A549 (cell line): ENCODE measurements around the gene NUDT19. TPM values are rescaled to one million over a fixed set of nuclear protein-coding genes. Genes with fewer than 3 reads are reported as not detected.
"Not testable (repeated sequence)": the region's sequence is repeated elsewhere in the genome, so short reads cannot be mapped to it uniquely, and the experiment has no call there.

Experiments used
- ATAC-seq, 2 experiments: fragments of 200-7000 bp in 1 of 2; fragments of >200 bp in 1 of 2; cut with Nextera tagmentation in 1 of 2; cut with Tn5 transposase in 1 of 2; 3 replicates each; pipeline versions ENCODE4 v1.8.0 to v1.9.1; 2018 to 2020; ENCODE audit warnings: mild to moderate bottlenecking in 1 of 2, moderate library complexity in 1 of 2
- CTCF ChIA-PET: fragments of 300-600 bp; sonication (Branson Sonifier 250); formaldehyde crosslinking; extraction: SDS; loops from one replicate; lab custom pipeline; 2021; ENCODE audit warnings: antibody characterized with exemption, inconsistent platforms; lab: Yijun Ruan, JAX
- POLR2A ChIA-PET: fragments of 350-600 bp; formaldehyde crosslinking; extraction: SDS; loops from one replicate; lab custom pipeline; 2021; ENCODE audit warnings: antibody characterized with exemption, inconsistent platforms; lab: Yijun Ruan, JAX
- DNase-seq, 2 experiments: peaks; one replicate each; pipeline versions ENCODE4 v3.0.0 to v3.0.0-alpha.2; 2011 to 2016; ENCODE audit warnings: low read depth in 1 of 2, low spot score in 1 of 2
- FAIRE-seq: peaks from 2 replicates; lab custom pipeline; 2011; peaks lifted over from hg19 to GRCh38; lab: Jason Lieb, UNC
- H3K27ac ChIP-seq, 2 experiments: fragments of >200 bp; sonication (Bioruptor Twin); formaldehyde crosslinking; 3 replicates each; pipeline ENCODE4 v1.5.1; 2016 to 2017
- H3K4me1 ChIP-seq: fragments of >200 bp; sonication (Bioruptor Twin); formaldehyde crosslinking; 3 replicates; pipeline ENCODE4 v1.6.1; 2016
- H3K4me2 ChIP-seq: fragments of >200 bp; sonication (Bioruptor Twin); formaldehyde crosslinking; 3 replicates; pipeline ENCODE4 v1.6.1; 2016
- H3K4me3 ChIP-seq: fragments of >200 bp; sonication (Bioruptor Twin); formaldehyde crosslinking; 3 replicates; pipeline ENCODE4 v1.5.1; 2016
- H3K9me3 ChIP-seq: fragments of >200 bp; sonication (Bioruptor Twin); formaldehyde crosslinking; 3 replicates; pipeline ENCODE4 v1.6.1; 2016
- FOSL2 ChIP-seq, 2 experiments: fragments of 450-650 bp in 1 of 2; fragments of >200 bp in 1 of 2; sonication (Bioruptor Twin) in 1 of 2; formaldehyde crosslinking; IDR thresholded peaks; 2 replicates each; pipeline versions ENCODE4 v1.5.0 to v1.6.1; 2016 to 2020; ENCODE audit warnings: mild to moderate bottlenecking in 1 of 2, moderate library complexity in 1 of 2
- HDAC2 ChIP-seq: fragments of 200-600 bp; sonication (generic); IDR thresholded peaks from 2 replicates; pipeline ENCODE4 v1.6.1; 2016
- JUN ChIP-seq, 2 experiments: fragments of >200 bp; sonication (Bioruptor Twin); formaldehyde crosslinking; IDR thresholded peaks; 2 replicates in 1 of 2; 3 replicates in 1 of 2; pipeline ENCODE4 v1.6.1; 2016 to 2017
- JUNB ChIP-seq: fragments of >200 bp; sonication (Bioruptor Twin); formaldehyde crosslinking; IDR thresholded peaks from 2 replicates; pipeline ENCODE4 v1.6.1; 2016
- KDM1A ChIP-seq: fragments of 200-600 bp; sonication (generic); IDR thresholded peaks from 2 replicates; pipeline ENCODE4 v1.6.1; 2016; ENCODE audit warnings: low read depth, mild to moderate bottlenecking
- KDM5A ChIP-seq: fragments of 200-600 bp; sonication (generic); IDR thresholded peaks from 2 replicates; pipeline ENCODE4 v1.6.1; 2016; ENCODE audit warnings: antibody characterized with exemption, mild to moderate bottlenecking
- MAFK ChIP-seq: fragments of 450-650 bp; IDR thresholded peaks from 2 replicates; pipeline ENCODE4 v1.6.1; 2014; ENCODE audit not compliant: partially characterized antibody
- MYC ChIP-seq: IDR thresholded peaks from 2 replicates; pipeline ENCODE4 v1.6.1; 2012; ENCODE audit warnings: mild to moderate bottlenecking, inconsistent platforms, low read length, improper control_type of control experiment, borderline replicate concordance
- NPAS2 ChIP-seq: fragments of 250-450 bp; sonication (Bioruptor Pico); IDR thresholded peaks from 2 replicates; pipeline ENCODE4 v1.8.0; 2022; ENCODE audit warnings: mild to moderate bottlenecking, moderate library complexity, borderline replicate concordance
- NR3C1 ChIP-seq: fragments of >200 bp; sonication (Bioruptor Twin); formaldehyde crosslinking; IDR thresholded peaks from 3 replicates; pipeline ENCODE4 v1.6.1; 2017
- POLR2A ChIP-seq: IDR thresholded peaks from 2 replicates; pipeline ENCODE4 v1.6.1; 2012; ENCODE audit warnings: mild to moderate bottlenecking, low read length
- RAD21 ChIP-seq, 2 experiments: fragments of >200 bp in 1 of 2; sonication (Bioruptor Twin) in 1 of 2; formaldehyde crosslinking in 1 of 2; IDR thresholded peaks in 1 of 2; conservative IDR thresholded peaks in 1 of 2; 2 replicates in 1 of 2; 3 replicates in 1 of 2; pipeline ENCODE4 v1.6.1; 2012 to 2018; ENCODE audit warnings: inconsistent platforms in 1 of 2
- RCOR1 ChIP-seq: fragments of 150-350 bp; IDR thresholded peaks from 2 replicates; pipeline ENCODE4 v1.6.1; 2014; ENCODE audit warnings: antibody characterized with exemption, low read length, low read depth
- ZC3H11A ChIP-seq: fragments of 450-650 bp; IDR thresholded peaks from 2 replicates; pipeline ENCODE4 v1.6.1; 2014; ENCODE audit warnings: antibody characterized with exemption, mild to moderate bottlenecking
- WGBS: methylation state at CpG from one replicate; pipeline ENCODE4 v1.1.6; 2017; ENCODE audit errors: missing lambda C conversion rate; 5-methylcytosine and 5-hydroxymethylcytosine counted together
- polyA plus RNA-seq, 4 experiments: library from polyadenylated mRNA; depleted of rRNA in 3 of 4; stranded (reverse); fragments of >200 nt; fragmentation: RNase III in 1 of 4; extraction: RNeasy Plus Mini Kit Qiagen cat#74134 plus additional on column Dnase treatment in 1 of 4; gene quantifications; 2 replicates in 3 of 4; 3 replicates in 1 of 4; pipeline ENCODE4 v1.2.3, GENCODE V29; 2011 to 2017
- TF ChIP-seq, protein P1 (sequence below): fragments of >200 bp; sonication (Bioruptor Twin); formaldehyde crosslinking; IDR thresholded peaks from 3 replicates; pipeline ENCODE4 v1.5.1; 2016

Gene NUDT19
- polyA plus RNA-seq, 2 of the 4 experiments (the other 2 are of a cell fraction) = 30.1 to 32.6 TPM

DNA sequence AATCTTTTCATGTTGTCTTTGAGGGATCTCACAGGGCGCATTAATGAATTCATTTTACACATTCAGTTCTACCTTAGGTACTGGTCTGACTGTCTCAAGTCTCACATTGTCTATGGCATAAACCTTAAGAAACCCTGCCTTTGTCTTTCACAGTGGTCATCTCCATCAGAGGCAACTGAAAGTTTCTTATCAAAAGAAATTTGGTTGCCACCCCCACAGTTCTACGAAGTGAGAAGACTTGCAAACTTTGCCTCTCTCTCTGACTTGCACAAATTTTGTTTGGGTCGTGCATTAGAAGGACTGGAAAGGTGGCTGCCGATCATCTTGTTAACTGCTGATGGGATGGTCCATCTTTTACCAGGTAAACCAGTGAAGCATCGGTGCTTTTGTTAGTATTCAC, 17.4 kb downstream of the NUDT19 start (continued):
- TF ChIP-seq, protein P1, sequence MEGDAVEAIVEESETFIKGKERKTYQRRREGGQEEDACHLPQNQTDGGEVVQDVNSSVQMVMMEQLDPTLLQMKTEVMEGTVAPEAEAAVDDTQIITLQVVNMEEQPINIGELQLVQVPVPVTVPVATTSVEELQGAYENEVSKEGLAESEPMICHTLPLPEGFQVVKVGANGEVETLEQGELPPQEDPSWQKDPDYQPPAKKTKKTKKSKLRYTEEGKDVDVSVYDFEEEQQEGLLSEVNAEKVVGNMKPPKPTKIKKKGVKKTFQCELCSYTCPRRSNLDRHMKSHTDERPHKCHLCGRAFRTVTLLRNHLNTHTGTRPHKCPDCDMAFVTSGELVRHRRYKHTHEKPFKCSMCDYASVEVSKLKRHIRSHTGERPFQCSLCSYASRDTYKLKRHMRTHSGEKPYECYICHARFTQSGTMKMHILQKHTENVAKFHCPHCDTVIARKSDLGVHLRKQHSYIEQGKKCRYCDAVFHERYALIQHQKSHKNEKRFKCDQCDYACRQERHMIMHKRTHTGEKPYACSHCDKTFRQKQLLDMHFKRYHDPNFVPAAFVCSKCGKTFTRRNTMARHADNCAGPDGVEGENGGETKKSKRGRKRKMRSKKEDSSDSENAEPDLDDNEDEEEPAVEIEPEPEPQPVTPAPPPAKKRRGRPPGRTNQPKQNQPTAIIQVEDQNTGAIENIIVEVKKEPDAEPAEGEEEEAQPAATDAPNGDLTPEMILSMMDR = no peak
- TF ChIP-seq FOSL2 (IDR thresholded peaks at IDR 0.05) (no peak), FOSL2 (CRISPR knock-in tag; IDR thresholded peaks at IDR 0.05) (no peak), JUNB (no peak)
- TF ChIP-seq, all 56 proteins: peak for 0

DNA sequence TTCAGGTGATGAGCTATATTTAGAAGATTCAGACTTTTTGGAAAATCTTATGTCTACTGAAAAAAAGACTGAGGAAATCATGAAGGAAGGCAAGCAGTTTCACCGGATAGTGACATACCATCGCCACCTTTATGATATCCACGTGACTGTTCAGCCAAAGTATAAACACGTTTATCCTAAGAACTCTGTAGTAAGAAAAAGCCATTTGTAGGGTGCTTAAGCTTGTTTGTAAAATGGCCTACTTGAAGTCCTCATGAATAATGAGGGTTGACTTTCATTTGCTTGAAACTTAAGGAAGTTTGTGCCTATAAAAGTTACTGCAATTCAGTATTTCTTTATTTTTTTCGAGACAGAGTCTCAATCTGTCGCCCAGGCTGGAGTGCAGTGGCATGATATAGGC, 20.1 kb downstream of the NUDT19 start:
- DNase-seq = no peak
- no peak overlapping the region for H3K4me2 ChIP-seq
- no peaks in the 10 kb centered on the region for H3K4me1 ChIP-seq
- H3K27ac ChIP-seq = no peak overlapping the region
- no peak for TF ChIP-seq HDAC2
- no peak for TF ChIP-seq KDM5A
- TF ChIP-seq MYC = no peak
- no peak for TF ChIP-seq RCOR1
- TF ChIP-seq KDM1A = no peak
- no peak for TF ChIP-seq NPAS2 (CRISPR knock-in tag)
- TF ChIP-seq POLR2A = no peak
- no peak for TF ChIP-seq JUN (IDR thresholded peaks at IDR 0.05)
- TF ChIP-seq RAD21 (conservative IDR thresholded peaks at IDR 0.05 in 1 of 2, IDR thresholded peaks at IDR 0.05 in 1 of 2) = no peak
- no peak for TF ChIP-seq MAFK
- TF ChIP-seq NR3C1 = no peak
- no peak for FAIRE-seq
- CTCF ChIA-PET = interaction anchor here (0.6 to 1.2 kb wide), 3 partner anchors 8 to 420 kb away, joined by 3 to 4 read pairs (median 3); partner anchors contain the start of genes TDRD12 and WDR88
- H3K4me3 ChIP-seq = no peak overlapping the region
- no peak for ATAC-seq
- 93% methylated on average over 6 of the region's 6 CpGs for WGBS
- POLR2A ChIA-PET = no interaction called here
- H3K9me3 ChIP-seq = no peaks in the 10 kb centered on the region

DNA sequence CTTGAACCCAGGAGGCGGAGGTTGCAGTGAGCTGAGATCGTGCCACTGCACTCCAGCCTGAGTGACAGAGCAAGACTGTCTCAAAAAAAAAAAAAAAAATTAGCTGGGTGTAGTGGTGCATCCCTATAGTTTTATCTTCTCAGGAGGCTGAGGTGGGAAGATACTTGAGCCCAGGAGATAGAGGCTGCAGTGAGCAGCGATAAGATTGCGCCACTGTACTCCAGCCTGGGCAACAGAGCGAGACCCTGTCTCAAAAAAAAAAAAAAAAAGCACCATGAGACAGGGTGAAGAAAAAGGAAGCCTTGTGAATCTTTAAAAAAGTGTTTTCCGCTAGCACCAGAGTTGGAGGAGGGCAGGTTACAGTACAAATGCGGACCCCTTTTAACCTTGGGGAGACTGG, 24.6 kb downstream of the NUDT19 start:
- H3K27ac ChIP-seq, H3K4me2 ChIP-seq, FAIRE-seq, H3K9me3 ChIP-seq, DNase-seq, H3K4me3 ChIP-seq, H3K4me1 ChIP-seq, ATAC-seq, POLR2A ChIA-PET: not testable (repeated sequence)
- WGBS = 94% methylated on average over 7 of the region's 7 CpGs
- CTCF ChIA-PET = interaction anchor here (0.6 to 2.2 kb wide), 4 partner anchors 18 to 259 kb away, joined by 3 to 7 read pairs (median 3); partner anchors contain the start of gene NUDT19

DNA sequence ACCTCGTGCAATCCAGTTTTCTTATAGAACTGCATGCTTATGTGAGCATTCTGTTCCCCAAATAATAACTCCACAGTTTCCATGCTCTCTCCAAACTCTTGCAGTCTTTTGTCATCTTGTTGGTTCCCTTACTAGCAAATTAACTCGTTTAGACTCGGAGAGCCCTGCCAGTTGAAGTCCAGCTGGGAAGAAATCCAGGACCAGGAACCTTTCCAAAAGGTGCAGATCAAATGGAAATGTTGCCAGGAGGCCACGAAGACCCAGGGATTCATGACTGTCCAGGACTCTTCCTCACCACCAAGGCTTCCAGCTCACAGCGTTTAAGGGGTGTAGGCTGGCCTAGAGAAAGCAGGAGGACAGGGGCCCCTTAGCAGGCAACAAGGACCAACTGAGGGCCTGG, 25.9 kb downstream of the NUDT19 start:
- TF ChIP-seq ZC3H11A (no peak), MAFK (no peak)
- TF ChIP-seq, protein P1 = no peak
- TF ChIP-seq, all 56 proteins: peak for 0
- FAIRE-seq (peak; percentile 97), ATAC-seq (peak; percentile 16 to 20; a peak in 2 of 6 replicates), DNase-seq (no peak)
- H3K4me2 ChIP-seq = no peak overlapping the region
- H3K9me3 ChIP-seq = no peaks in the 10 kb centered on the region
- WGBS = 93% methylated on average over 5 of the region's 5 CpGs
- ChIA-PET POLR2A (no interaction called here), CTCF (interaction anchor here (0.7 to 1.8 kb wide), 6 partner anchors 9 to 493 kb away, joined by 3 to 6 read pairs (median 3); no protein-coding TSS in a partner anchor)
- no peak overlapping the region for H3K27ac ChIP-seq
- H3K4me1 ChIP-seq = no peaks in the 10 kb centered on the region
- no peak overlapping the region for H3K4me3 ChIP-seq
